ENCODE measurements around the gene JMY. TPM values are rescaled to one million over a fixed set of nuclear protein-coding genes. Genes with fewer than 3 reads are reported as not detected.

Gene JMY
- polyA plus RNA-seq, 1 of the 3 experiments (the other 2 are of a cell fraction), result 1.7 TPM

- TF ChIP-seq ZBTB33 (IDR thresholded peaks at IDR 0.05; ENCODE audit: borderline replicate concordance, low read depth), result no peak
These were observed 49.5 kb upstream of the JMY start (continued) for GRCh38 chr5:79186455-79186854.

GRCh38 chr5:79189439-79190234, 46.3 kb upstream of the JMY start:
- H3K27me3 ChIP-seq (ENCODE audit: insufficient read depth), result no peaks in the 10 kb centered on the region
- DNase-seq, result peak; percentile 22
- H4K20me1 ChIP-seq (ENCODE audit: insufficient read depth), result no peaks in the 10 kb centered on the region
- no peak overlapping the region for H2AFZ ChIP-seq (ENCODE audit: low read depth)
- CTCF ChIA-PET, result interaction anchor here (0.6 to 2.1 kb wide), 5 partner anchors 11 to 275 kb away, joined by 3 to 7 read pairs (median 3); partner anchors contain the start of gene JMY
- no peak overlapping the region for H3K9ac ChIP-seq
- H3F3A ChIP-seq (replicated peaks; ENCODE audit: insufficient read depth), result no peaks in the 10 kb centered on the region
- WGBS (ENCODE audit: low lambda C conversion rate), result 85% methylated on average over 8 of the region's 8 CpGs
- H3K9me2 ChIP-seq, result no peaks in the 10 kb centered on the region
- H3K4me2 ChIP-seq, result no peak overlapping the region
- H3K4me1 ChIP-seq (ENCODE audit: control insufficient read depth in 1 of 2, insufficient read depth in 2 of 2, low read depth in 1 of 2, low read length in 1 of 2), result peaks cover 0 to 3% of the 10 kb centered on the region in 2 experiments; a peak in 1 of 4 replicates
- POLR2A ChIA-PET, result no interaction called here
- H3K9me3 ChIP-seq, result no peaks in the 10 kb centered on the region
- no peak overlapping the region for H3K27ac ChIP-seq (ENCODE audit: low read depth in 2 of 2, low read length in 1 of 2)
- no peaks in the 10 kb centered on the region for H3K79me2 ChIP-seq (ENCODE audit: insufficient read depth)
- no peak overlapping the region for H3K4me3 ChIP-seq (ENCODE audit: low read depth in 2 of 2, low read length in 1 of 2)
- H3K36me3 ChIP-seq (replicated peaks in 1 of 2; ENCODE audit: control insufficient read depth in 1 of 2, insufficient read depth in 2 of 2, low read length in 1 of 2), result no peaks in the 10 kb centered on the region
- TF ChIP-seq RCOR1 (IDR thresholded peaks at IDR 0.05; ENCODE audit: low read length) (no peak), RAD21 (IDR thresholded peaks at IDR 0.05; ENCODE audit: low read length) (no peak), EP300 (IDR thresholded peaks at IDR 0.05; ENCODE audit: borderline replicate concordance in 1 of 2, low read depth in 1 of 2, low read length in 1 of 2) (no peak), TEAD4 (IDR thresholded peaks at IDR 0.05; ENCODE audit: borderline replicate concordance, insufficient read depth) (no peak), USF2 (IDR thresholded peaks at IDR 0.05; ENCODE audit: borderline replicate concordance, low read depth, low read length) (no peak), NFIC (IDR thresholded peaks at IDR 0.05; ENCODE audit: borderline replicate concordance) (no peak), JUND (IDR thresholded peaks at IDR 0.05) (no peak), MEF2A (IDR thresholded peaks at IDR 0.05; ENCODE audit: borderline replicate concordance, low read depth) (no peak), IRF3 (IDR thresholded peaks at IDR 0.05; ENCODE audit: low read depth, low read length) (no peak), PBX3 (IDR thresholded peaks at IDR 0.05) (no peak), EZH2phosphoT487 (IDR thresholded peaks at IDR 0.05; ENCODE audit: borderline replicate concordance, low read depth) (no peak), SIN3A (IDR thresholded peaks at IDR 0.05; ENCODE audit: borderline replicate concordance, low read depth, low read length) (no peak)
